Activated CD4-positive, CD25-positive, alpha-beta regulatory T cell treated with anti-CD3 and anti-CD28 coated beads, Interleukin-2, amount 50 U/mL, for 24 hours (primary cell): ENCODE data around the gene SCGB2A2.

Experiments
- ATAC-seq, 2 donors: fragments of 150-1000 bp; cut with Tn5 transposase; one replicate each; pipeline ENCODE4 v1.10.0; 2021; ENCODE audit warnings: mild to moderate bottlenecking in 1 of 2, moderate library complexity in 1 of 2

Gene SCGB2A2

GRCh38 chr11:62307950-62308349 is 38.0 kb downstream of the SCGB2A2 start:
- ATAC-seq, result no peak

GRCh38 chr11:62309991-62310390 is 40.0 kb downstream of the SCGB2A2 start:
- ATAC-seq, result no peak

- ATAC-seq, result no peak
Measured at GRCh38 chr11:62315431-62315830, 45.5 kb downstream of the SCGB2A2 start.

GRCh38 chr11:62322524-62322923 is 52.6 kb downstream of the SCGB2A2 start:
- no peak for ATAC-seq
